GM10847 (cell line): ENCODE measurements around the gene MAP2K5.

Experiments used
- POLR2A ChIP-seq: IDR thresholded peaks from 2 replicates; pipeline ENCODE4 v1.6.1; 2011; ENCODE audit not compliant: insufficient read length; ENCODE audit errors: extremely low read depth

Gene MAP2K5

GRCh38 chr15:67595572-67595971 is 53.1 kb downstream of the MAP2K5 start:
- TF ChIP-seq POLR2A, result no peak

DNA sequence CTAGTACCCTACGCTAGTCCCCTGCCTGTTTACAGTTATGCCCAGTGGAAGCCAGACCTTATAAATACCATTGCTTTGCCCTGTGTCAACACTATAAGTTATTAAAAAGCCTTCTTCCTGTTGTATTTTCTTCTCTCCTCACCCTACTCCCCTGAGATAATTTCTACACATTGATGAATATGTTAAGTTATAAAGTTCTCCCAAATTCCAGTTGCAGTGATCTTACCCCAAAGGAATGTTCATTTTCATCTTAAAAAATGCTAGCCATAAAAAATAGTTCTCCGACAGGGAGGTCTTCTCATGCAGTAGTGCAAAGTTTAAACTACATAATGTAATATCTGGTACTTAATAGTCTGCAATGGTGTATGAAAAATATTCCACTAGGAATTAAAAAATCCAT is 58.6 kb downstream of the MAP2K5 start:
- no peak for TF ChIP-seq POLR2A

DNA sequence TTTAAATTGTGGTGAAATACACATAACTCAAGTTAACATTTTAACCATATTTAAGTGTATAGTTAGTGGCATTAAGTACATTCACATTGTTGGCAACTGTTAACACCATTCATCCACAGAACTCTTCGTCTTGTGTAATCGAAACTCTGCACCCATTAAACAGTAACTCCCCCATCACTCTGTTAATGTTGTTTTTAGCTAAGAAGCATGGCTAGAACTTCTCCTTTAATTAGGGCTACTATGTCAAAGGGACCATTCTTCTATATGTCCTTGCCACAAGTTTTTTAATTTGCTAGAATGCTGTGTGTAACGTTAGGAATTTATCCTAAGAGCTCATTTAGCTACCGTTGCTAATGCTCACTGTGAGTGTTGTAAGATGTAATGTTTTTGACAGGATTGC is 60.6 kb downstream of the MAP2K5 start:
- TF ChIP-seq POLR2A, result no peak

DNA sequence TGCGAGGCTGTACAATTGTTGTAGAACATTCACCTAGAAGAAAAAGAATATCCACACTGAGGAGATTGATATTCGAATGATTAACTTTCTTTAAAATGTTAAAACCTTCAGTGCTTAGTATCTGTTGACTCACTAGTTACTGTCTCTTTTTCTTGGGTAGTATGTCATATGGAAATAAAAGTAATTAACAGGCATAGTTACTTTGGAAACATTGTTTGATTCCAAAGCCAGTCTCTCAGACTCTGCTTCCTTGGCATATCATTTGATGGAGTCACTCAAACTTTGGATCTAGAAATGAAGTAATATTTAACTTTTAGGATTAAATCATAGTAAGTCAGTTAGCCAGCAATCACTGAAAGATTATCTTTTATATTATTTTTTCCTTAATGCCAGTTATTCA is 63.4 kb downstream of the MAP2K5 start:
- TF ChIP-seq POLR2A, result no peak

GRCh38 chr15:67606742-67607141 is 64.2 kb downstream of the MAP2K5 start:
- TF ChIP-seq POLR2A, result no peak

- no peak for TF ChIP-seq POLR2A
Observed at GRCh38 chr15:67607329-67607728, 64.8 kb downstream of the MAP2K5 start.

DNA sequence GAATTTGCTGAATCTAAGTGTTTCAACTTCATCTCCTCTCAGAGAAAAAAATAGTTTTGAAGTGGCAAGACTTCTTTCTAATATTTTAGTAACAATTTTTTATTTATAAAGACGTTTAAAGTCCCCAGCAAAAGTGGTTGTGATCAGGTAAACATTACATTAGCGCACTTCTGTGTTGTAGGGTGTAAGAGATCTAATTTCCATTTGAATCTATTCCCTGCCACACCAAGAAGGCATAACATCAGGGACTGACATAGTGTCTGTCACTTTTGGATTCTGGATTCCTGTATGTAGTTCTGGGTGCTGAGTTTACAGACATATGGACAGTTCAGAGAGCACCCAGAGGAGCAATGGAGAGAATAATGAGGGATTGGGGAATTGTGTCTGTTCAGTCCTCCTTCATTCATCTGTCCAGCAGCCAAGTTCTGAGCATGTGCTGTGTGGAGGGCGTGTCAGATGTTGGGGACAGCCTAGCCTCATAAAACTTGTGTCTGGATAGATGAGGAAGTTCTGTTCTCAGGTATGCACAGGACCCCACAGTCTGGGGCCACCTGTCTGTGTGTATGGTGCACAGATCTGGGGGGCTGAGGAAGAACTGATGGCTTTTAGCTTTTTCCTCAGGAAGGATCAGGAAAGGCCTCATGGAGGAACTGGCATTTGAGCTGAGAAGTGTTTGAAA is 65.6 kb downstream of the MAP2K5 start:
- TF ChIP-seq POLR2A, result no peak

DNA sequence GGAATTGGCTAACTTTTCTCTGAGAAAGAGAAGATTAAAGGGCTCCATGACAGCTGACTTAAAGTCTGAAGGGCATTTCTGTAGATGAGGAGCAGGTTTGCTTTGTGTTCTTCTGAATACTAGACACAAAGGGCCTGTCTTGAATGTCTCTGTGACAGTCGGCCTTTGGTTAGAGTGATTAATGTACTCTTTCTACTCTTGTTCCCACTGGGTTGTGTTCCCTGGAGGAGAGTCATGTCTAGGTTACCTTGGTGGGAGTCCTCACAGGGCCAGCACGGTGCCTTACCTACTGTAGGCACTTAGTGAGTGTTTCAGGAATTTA is 66.1 kb downstream of the MAP2K5 start:
- TF ChIP-seq POLR2A, result no peak

DNA sequence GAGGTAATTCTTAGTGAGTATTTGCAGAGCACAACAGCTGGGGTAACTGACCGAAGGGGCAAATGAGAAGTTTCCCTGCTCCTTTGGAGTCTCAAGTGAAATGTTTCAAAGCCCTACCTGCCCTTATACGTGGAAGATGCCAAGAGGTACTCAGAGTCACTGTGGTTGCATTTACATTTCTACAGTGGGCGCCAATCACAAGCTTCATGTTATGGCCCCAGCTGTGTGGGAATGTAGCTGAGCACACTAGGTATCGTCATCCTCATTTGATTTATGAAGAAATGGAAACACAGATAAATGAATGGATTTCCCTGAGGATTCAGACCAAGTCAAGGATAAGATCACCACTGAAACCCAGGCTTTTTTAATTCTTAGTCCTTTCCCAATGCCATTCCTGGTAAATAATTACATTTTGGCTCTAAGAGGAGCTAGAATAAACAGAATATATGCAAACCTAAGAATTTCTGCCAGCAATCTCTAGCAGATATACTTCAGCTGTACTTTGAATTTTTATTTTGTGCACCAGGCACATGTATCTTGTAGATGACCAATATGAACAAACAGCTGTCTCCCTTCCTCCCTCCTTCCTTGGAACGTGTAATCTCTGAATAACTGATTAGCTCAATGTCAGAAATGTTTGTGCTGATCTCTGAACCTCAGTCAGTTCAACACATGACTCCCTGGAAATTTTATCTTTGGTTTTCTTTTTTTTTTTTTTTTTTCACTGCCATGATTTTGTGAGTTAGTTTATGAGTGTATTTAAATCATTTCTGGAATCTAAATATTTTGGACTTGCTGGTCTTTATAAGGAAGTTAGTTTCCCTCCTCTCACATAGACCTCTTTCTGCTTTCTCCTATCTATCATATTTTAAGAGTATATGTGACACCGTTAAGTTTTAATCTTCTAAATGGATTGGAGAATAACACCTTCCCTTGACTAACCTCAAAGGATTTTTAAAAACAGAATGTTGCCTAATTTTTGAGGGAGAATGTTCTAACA is 69.2 kb downstream of the MAP2K5 start:
- no peak for TF ChIP-seq POLR2A

GRCh38 chr15:67613211-67613610 is 70.7 kb downstream of the MAP2K5 start:
- no peak for TF ChIP-seq POLR2A

- no peak for TF ChIP-seq POLR2A
Observed at GRCh38 chr15:67613708-67614107, 71.2 kb downstream of the MAP2K5 start.

- TF ChIP-seq POLR2A, result no peak
Observed at GRCh38 chr15:67618297-67618696, 75.8 kb downstream of the MAP2K5 start.

- no peak for TF ChIP-seq POLR2A
Observed at GRCh38 chr15:67622110-67622509, 79.6 kb downstream of the MAP2K5 start.

- TF ChIP-seq POLR2A, result no peak
Observed at GRCh38 chr15:67632261-67632660, 89.8 kb downstream of the MAP2K5 start.

- no peak for TF ChIP-seq POLR2A
Observed at GRCh38 chr15:67639591-67639990, 97.1 kb downstream of the MAP2K5 start.

GRCh38 chr15:67641453-67641852 is 99.0 kb downstream of the MAP2K5 start:
- TF ChIP-seq POLR2A, result no peak
